Endothelial cell of umbilical vein (primary cell): Measurements from ENCODE around the gene FPGS.

ENCODE experiments used
- EZH2 ChIP-seq: IDR thresholded peaks from 2 replicates; pipeline ENCODE4 v1.6.1; 2012; ENCODE audit warnings: borderline replicate concordance, low read depth, mild to moderate bottlenecking, moderate library complexity, low read length, inconsistent platforms; ENCODE audit not compliant: severe bottlenecking
- JUN ChIP-seq: IDR thresholded peaks from 2 replicates; pipeline ENCODE4 v1.6.1; 2011; ENCODE audit warnings: borderline replicate concordance, low read depth; ENCODE audit not compliant: insufficient read length, insufficient read depth
- MYC ChIP-seq: IDR thresholded peaks from one replicate; pipeline ENCODE4 v1.6.1; 2011; ENCODE audit warnings: mild to moderate bottlenecking, low read depth, low read length
- POLR2A ChIP-seq: IDR thresholded peaks from 2 replicates; pipeline ENCODE4 v1.6.1; 2012; ENCODE audit warnings: low read depth, mild to moderate bottlenecking, control low read depth, low read length
- POLR2AphosphoS5 ChIP-seq: IDR thresholded peaks from 2 replicates; pipeline ENCODE4 v1.6.1; 2012; ENCODE audit warnings: low read depth, mild to moderate bottlenecking, control low read depth, low read length, moderate library complexity; ENCODE audit not compliant: insufficient read depth
- TF ChIP-seq, protein P1 (sequence below), 2 donors: IDR thresholded peaks; 1 replicate in 1 of 2; 2 replicates in 1 of 2; pipeline ENCODE4 v1.5.1; 2011; ENCODE audit warnings: low read length in 2 of 2, mild to moderate bottlenecking in 2 of 2, moderate library complexity in 2 of 2, control low read depth in 1 of 2, inconsistent platforms in 1 of 2, low read depth in 1 of 2; ENCODE audit not compliant: insufficient read depth in 1 of 2; ENCODE audit errors: extremely low read depth in 1 of 2

DNA sequence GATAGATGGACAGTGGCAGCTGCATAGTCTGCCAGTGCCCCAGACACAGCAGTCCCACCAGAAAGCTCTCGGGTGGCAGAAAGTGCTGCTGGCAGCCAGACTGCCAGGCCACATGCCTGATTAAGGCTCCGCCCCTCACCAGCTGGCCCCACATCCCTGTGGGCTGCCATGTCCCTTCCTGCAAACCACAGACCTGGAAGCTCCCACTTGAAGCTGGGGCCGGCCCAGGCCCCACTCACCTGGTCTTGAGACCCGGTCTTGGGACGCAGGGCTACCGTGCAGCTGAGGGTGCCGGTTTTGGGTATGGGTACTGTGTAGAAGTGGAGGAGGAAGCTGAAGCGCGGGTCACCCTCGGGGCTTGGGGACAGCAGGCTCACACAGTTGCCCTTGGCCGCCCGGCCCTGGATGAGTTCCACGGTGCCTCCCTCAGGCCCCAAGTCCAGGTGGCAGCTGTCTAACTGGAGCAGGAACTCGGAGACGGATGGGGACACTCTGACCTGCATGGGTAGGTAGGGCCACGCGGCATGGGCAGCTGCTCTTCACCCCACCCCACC lies 15.3 kb downstream of the FPGS start:
- TF ChIP-seq, protein P1, sequence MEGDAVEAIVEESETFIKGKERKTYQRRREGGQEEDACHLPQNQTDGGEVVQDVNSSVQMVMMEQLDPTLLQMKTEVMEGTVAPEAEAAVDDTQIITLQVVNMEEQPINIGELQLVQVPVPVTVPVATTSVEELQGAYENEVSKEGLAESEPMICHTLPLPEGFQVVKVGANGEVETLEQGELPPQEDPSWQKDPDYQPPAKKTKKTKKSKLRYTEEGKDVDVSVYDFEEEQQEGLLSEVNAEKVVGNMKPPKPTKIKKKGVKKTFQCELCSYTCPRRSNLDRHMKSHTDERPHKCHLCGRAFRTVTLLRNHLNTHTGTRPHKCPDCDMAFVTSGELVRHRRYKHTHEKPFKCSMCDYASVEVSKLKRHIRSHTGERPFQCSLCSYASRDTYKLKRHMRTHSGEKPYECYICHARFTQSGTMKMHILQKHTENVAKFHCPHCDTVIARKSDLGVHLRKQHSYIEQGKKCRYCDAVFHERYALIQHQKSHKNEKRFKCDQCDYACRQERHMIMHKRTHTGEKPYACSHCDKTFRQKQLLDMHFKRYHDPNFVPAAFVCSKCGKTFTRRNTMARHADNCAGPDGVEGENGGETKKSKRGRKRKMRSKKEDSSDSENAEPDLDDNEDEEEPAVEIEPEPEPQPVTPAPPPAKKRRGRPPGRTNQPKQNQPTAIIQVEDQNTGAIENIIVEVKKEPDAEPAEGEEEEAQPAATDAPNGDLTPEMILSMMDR (IDR thresholded peaks at IDR 0.05; ENCODE audit: extremely low read depth in 1 of 2, insufficient read depth in 1 of 2, low read depth in 1 of 2, low read length in 2 of 2): no peak
- TF ChIP-seq POLR2A: no peak
- no peak for TF ChIP-seq POLR2AphosphoS5
- TF ChIP-seq EZH2: no peak
- TF ChIP-seq MYC: no peak
- TF ChIP-seq JUN: no peak
